K562 (cell line): Measurements from ENCODE around the gene MAGI1. TPM values are rescaled to one million over a fixed set of nuclear protein-coding genes. Genes with fewer than 3 reads are reported as not detected.

Experiments
- ATAC-seq: fragments of 200-7000 bp; cut with Tn5 transposase; 3 replicates; pipeline ENCODE4 v1.9.1; 2020; ENCODE audit warnings: moderate library complexity
- BruUV-seq: library from RNA; stranded (reverse); fragments of 400-500 nt; replicated peaks from 2 replicates; lab custom pipeline; 2021; lab: Mats Ljungman, UMichigan
- CTCF ChIA-PET: fragments of 300-600 bp; formaldehyde crosslinking; extraction: SDS; loops from one replicate; lab custom pipeline; 2021; ENCODE audit warnings: low intra/inter-chr PET ratio; lab: Yijun Ruan, JAX
- POLR2A ChIA-PET: fragments of 300-600, 350-650 bp; sonication (Branson Sonifier 250); formaldehyde crosslinking; extraction: SDS; loops from one replicate; lab custom pipeline; 2021; ENCODE audit warnings: antibody characterized with exemption, inconsistent platforms; lab: Yijun Ruan, JAX
- DNase-seq, 4 experiments: peaks; one replicate each; pipeline versions ENCODE4 v3.0.0 to v3.0.0-alpha.2; 2011 to 2018; ENCODE audit warnings: low spot score in 3 of 4, mixed read lengths in 3 of 4; ENCODE audit errors: extremely low read depth in 1 of 4
- FAIRE-seq: peaks from 2 replicates; lab custom pipeline; 2011; peaks lifted over from hg19 to GRCh38; lab: Jason Lieb, UNC
- H2AFZ ChIP-seq: 2 replicates; pipeline ENCODE4 v1.6.0; 2011; ENCODE audit warnings: low read depth, low read length, control low read depth, inconsistent platforms
- H3K27ac ChIP-seq: fragments of 200-600 bp; 3 replicates; pipeline ENCODE4 v1.8.0; 2011; ENCODE audit warnings: low read depth, mild to moderate bottlenecking, control low read depth, inconsistent platforms, low read length, moderate library complexity, mixed read lengths; ENCODE audit errors: extremely low read depth
- H3K27me3 ChIP-seq, 2 experiments: fragments of 300-600 bp in 1 of 2; 2 replicates in 1 of 2; 3 replicates in 1 of 2; pipeline versions ENCODE4 v1.6.0 to v1.8.0; 2011; ENCODE audit warnings: inconsistent platforms in 2 of 2, low read length in 2 of 2, mild to moderate bottlenecking in 1 of 2, mixed read lengths in 1 of 2, moderate library complexity in 1 of 2; ENCODE audit not compliant: control insufficient read depth in 2 of 2, insufficient read depth in 2 of 2
- H3K36me3 ChIP-seq: fragments of 300-600 bp; 3 replicates; pipeline ENCODE4 v1.8.0; 2011; ENCODE audit warnings: mild to moderate bottlenecking, low read length, inconsistent platforms; ENCODE audit not compliant: control insufficient read depth, insufficient read depth
- H3K4me1 ChIP-seq, 2 experiments: fragments of 200-600 bp in 1 of 2; replicated peaks in 1 of 2; 2 replicates in 1 of 2; 3 replicates in 1 of 2; pipeline versions ENCODE4 v1.5.1 to v1.8.0; 2011; ENCODE audit warnings: inconsistent platforms in 2 of 2, low read length in 2 of 2, mild to moderate bottlenecking in 1 of 2, mixed read lengths in 1 of 2, moderate library complexity in 1 of 2; ENCODE audit not compliant: control insufficient read depth in 2 of 2, insufficient read depth in 2 of 2
- H3K4me2 ChIP-seq: 2 replicates; pipeline ENCODE4 v1.6.1; 2011; ENCODE audit warnings: low read length, control low read depth, inconsistent platforms, mixed read lengths; ENCODE audit not compliant: insufficient read depth
- H3K4me3 ChIP-seq: fragments of 200-600 bp; sonication (generic), shearing (Covaris generic); 2 replicates; pipeline ENCODE4 v1.5.1; 2016; ENCODE audit warnings: control low read depth, inconsistent platforms
- H3K79me2 ChIP-seq: fragments of 200-600 bp; 3 replicates; pipeline ENCODE4 v1.8.0; 2011; ENCODE audit warnings: low read length, inconsistent platforms; ENCODE audit not compliant: control insufficient read depth, insufficient read depth
- H3K9ac ChIP-seq, 2 experiments: 2 replicates each; pipeline versions ENCODE4 v1.6.0 to v1.6.1; 2011; ENCODE audit warnings: low read depth in 2 of 2, low read length in 2 of 2, control low read depth in 1 of 2, inconsistent platforms in 1 of 2, mild to moderate bottlenecking in 1 of 2, mixed read lengths in 1 of 2; ENCODE audit not compliant: insufficient read depth in 1 of 2
- H3K9me1 ChIP-seq: one replicate; pipeline ENCODE4 v1.6.0; 2011; ENCODE audit warnings: inconsistent platforms, mild to moderate bottlenecking, low read length, moderate library complexity; ENCODE audit not compliant: control insufficient read depth, insufficient read depth
- H3K9me3 ChIP-seq: replicated peaks from 2 replicates; pipeline ENCODE4 v1.5.1; 2011; ENCODE audit warnings: low read depth, low read length, inconsistent platforms; ENCODE audit not compliant: control insufficient read depth, insufficient read depth
- H4K20me1 ChIP-seq: replicated peaks from 2 replicates; pipeline ENCODE4 v1.6.1; 2011; ENCODE audit warnings: low read length, inconsistent platforms, mixed read lengths; ENCODE audit not compliant: control insufficient read depth, insufficient read depth
- ETS1 ChIP-seq: conservative IDR thresholded peaks from 2 replicates; pipeline ENCODE4 v1.6.1; 2011; ENCODE audit warnings: low read depth, mild to moderate bottlenecking, low read length; ENCODE audit not compliant: control insufficient read depth
- GATA2 ChIP-seq: sonication (generic); formaldehyde crosslinking; IDR thresholded peaks from 2 replicates; pipeline ENCODE4 v1.4.0; 2020; ENCODE audit warnings: mild to moderate bottlenecking, missing genetic modification reagents
- MEIS2 ChIP-seq: fragments of 450-650 bp; IDR thresholded peaks from 2 replicates; pipeline ENCODE4 v1.6.1; 2014; ENCODE audit warnings: mild to moderate bottlenecking; ENCODE audit not compliant: partially characterized antibody
- PATZ1 ChIP-seq: fragments of 250-450 bp; sonication (Bioruptor Pico); IDR thresholded peaks from 2 replicates; pipeline ENCODE4 v1.5.0; 2020; ENCODE audit warnings: mild to moderate bottlenecking, borderline replicate concordance
- TAF1 ChIP-seq: IDR thresholded peaks from 2 replicates; pipeline ENCODE4 v1.6.1; 2011; ENCODE audit warnings: mild to moderate bottlenecking, low read length, moderate library complexity; ENCODE audit not compliant: insufficient read depth, control insufficient read depth, severe bottlenecking; ENCODE audit errors: extremely low read depth
- TAF7 ChIP-seq: fragments of 450-650 bp; IDR thresholded peaks from 2 replicates; pipeline ENCODE4 v1.6.1; 2016; ENCODE audit warnings: missing genetic modification characterization, missing compliant biosample characterization
- ZNF12 ChIP-seq: sonication (generic); formaldehyde crosslinking; IDR thresholded peaks from 2 replicates; pipeline ENCODE4 v1.4.0; 2020; ENCODE audit warnings: mild to moderate bottlenecking, missing genetic modification reagents
- ZNF124 ChIP-seq: sonication (generic); formaldehyde crosslinking; IDR thresholded peaks from 2 replicates; pipeline ENCODE4 v1.8.1; 2022; ENCODE audit warnings: missing genetic modification reagents
- ZNF408 ChIP-seq: fragments of 250-450 bp; sonication (Bioruptor Pico); IDR thresholded peaks from 2 replicates; pipeline ENCODE4 v1.4.0; 2020; ENCODE audit warnings: low read depth, mild to moderate bottlenecking, moderate library complexity
- ZNF695 ChIP-seq: fragments of 450-650 bp; formaldehyde crosslinking; IDR thresholded peaks from 2 replicates; pipeline ENCODE4 v1.4.0; 2020; ENCODE audit warnings: mild to moderate bottlenecking, moderate library complexity
- WGBS: fragments of 100-300 bp; shearing (Covaris generic); methylation state at CpG from one replicate; pipeline ENCODE4 v1.1.6; 2016; ENCODE audit warnings: low coverage, mixed read lengths; ENCODE audit not compliant: insufficient coverage; ENCODE audit errors: missing lambda C conversion rate; 5-methylcytosine and 5-hydroxymethylcytosine counted together
- in situ Hi-C: fragments of 300-500 bp; cut with MboI; formaldehyde crosslinking; loops from 4 replicates; pipeline ENCODE4 v1.15.0; 2018; ENCODE audit warnings: inconsistent platforms, mixed read lengths
- intact Hi-C: fragments of 100-400 bp; cut with micrococcal nuclease; formaldehyde crosslinking; loops from 2 replicates; pipeline ENCODE4 v1.14.2; 2022
- polyA plus RNA-seq, 8 experiments: library from polyadenylated mRNA; depleted of rRNA in 4 of 8; stranded (reverse) in 5 of 8; unstranded in 3 of 8; fragments of >200 nt; fragmentation: Nextera tagmentation in 2 of 8; fragmentation: Illumina TruSeq in 1 of 8; extraction: Ambion mirVana in 2 of 8; extraction: Trizol in 1 of 8; gene quantifications; 2 replicates each; pipeline versions ENCODE4 v1.2.1 to v1.2.3, GENCODE V29; 2011 to 2014; ENCODE audit warnings: inconsistent platforms in 1 of 8, missing spikeins in 1 of 8
- total RNA-seq, 7 experiments: library from RNA; depleted of rRNA in 6 of 7; stranded (reverse); fragments of >200 nt in 6 of 7; fragmentation: Illumina TruSeq in 2 of 7; extraction: Trizol in 2 of 7; gene quantifications; 2 replicates each; pipeline versions ENCODE4 v1.2.1 to v1.2.3, GENCODE V29; 2011 to 2021; ENCODE audit warnings: low replicate concordance in 1 of 7
- TF ChIP-seq, protein P1 (sequence below): IDR thresholded peaks from 2 replicates; pipeline ENCODE4 v1.6.1; 2016; ENCODE audit warnings: missing genetic modification characterization, missing compliant biosample characterization

Gene MAGI1
- total and polyA plus RNA-seq, 9 of the 15 experiments (the other 6 are each of a cell fraction or from before 2014, with no cell fraction given): 7.8 to 59.4 (median 43.2) TPM

- ATAC-seq (no peak), FAIRE-seq (no peak)
- Histone ChIP-seq H4K20me1 (no peaks in the 10 kb centered on the region), H3K9me1 (no peaks in the 10 kb centered on the region), H3K9me3 (no peaks in the 10 kb centered on the region), H3K4me2 (no peak overlapping the region), H3K4me1 (no peaks in the 10 kb centered on the region), H3K9ac (no peak overlapping the region), H3K36me3 (no peaks in the 10 kb centered on the region), H2AFZ (no peak overlapping the region), H3K79me2 (no peaks in the 10 kb centered on the region), H3K4me3 (no peak overlapping the region), H3K27ac (no peak overlapping the region)
- CTCF ChIA-PET: no interaction called here
- in situ Hi-C loops (no loop called here), intact Hi-C loops (no loop called here)
- WGBS: 0% methylated on average over 2 of the region's 2 CpGs
- POLR2A ChIA-PET: no interaction called here
- no TSS peak for BruUV-seq
- no peak for TF ChIP-seq ZNF124
- TF ChIP-seq PATZ1 (CRISPR knock-in tag): no peak
- no peak for TF ChIP-seq ZNF408 (CRISPR knock-in tag)
- TF ChIP-seq, all 486 proteins: peak for 0
- H3K27me3 ChIP-seq: peaks cover 0 to 10% of the 10 kb centered on the region in 2 experiments; a peak in 2 of 5 replicates
- DNase-seq: no peak
Measured at GRCh38 chr3:66014056-66014455, 24.7 kb downstream of the MAGI1 start.

DNA sequence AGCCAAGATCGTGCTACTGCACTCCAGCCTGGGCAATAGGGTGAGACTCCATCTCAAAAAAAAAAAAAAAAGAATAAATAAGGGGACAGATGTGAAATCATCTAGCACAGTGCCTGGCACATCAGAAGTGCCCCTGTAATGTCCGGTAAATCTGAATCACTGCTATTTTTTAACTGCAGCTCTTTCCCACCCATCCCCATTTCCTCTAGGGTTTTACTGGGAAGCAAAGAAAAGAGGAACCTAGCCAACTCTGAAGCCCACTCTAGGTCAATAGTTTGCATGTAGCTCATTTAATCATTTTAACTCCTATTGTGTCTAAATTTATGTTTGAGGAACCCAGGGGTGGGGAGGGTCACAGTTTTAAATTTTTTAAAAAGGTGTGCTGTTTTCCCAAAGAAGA lies 26.0 kb downstream of the MAGI1 start:
- no peak for FAIRE-seq
- H3K4me3 ChIP-seq: no peak overlapping the region
- CTCF ChIA-PET: no interaction called here
- no peaks in the 10 kb centered on the region for H4K20me1 ChIP-seq
- no peaks in the 10 kb centered on the region for H3K4me1 ChIP-seq
- no peaks in the 10 kb centered on the region for H3K36me3 ChIP-seq
- no peak overlapping the region for H3K4me2 ChIP-seq
- 0% methylated on average over 2 of the region's 2 CpGs for WGBS
- H3K27me3 ChIP-seq: peaks cover 0 to 10% of the 10 kb centered on the region in 2 experiments; a peak in 2 of 5 replicates
- H3K9me1 ChIP-seq: no peaks in the 10 kb centered on the region
- no peaks in the 10 kb centered on the region for H3K9me3 ChIP-seq
- H3K79me2 ChIP-seq: no peaks in the 10 kb centered on the region
- H3K27ac ChIP-seq: no peak overlapping the region
- BruUV-seq: no TSS peak
- no peak for DNase-seq
- ATAC-seq: no peak
- intact Hi-C loops: no loop called here
- H2AFZ ChIP-seq: no peak overlapping the region
- no peak overlapping the region for H3K9ac ChIP-seq
- POLR2A ChIA-PET: no interaction called here
- in situ Hi-C loops: no loop called here
- TF ChIP-seq ZNF695 (CRISPR knock-in tag) (no peak), ZNF12 (no peak), TAF7 (tag) (no peak), GATA2 (CRISPR knock-in tag) (no peak), MEIS2 (no peak), TAF1 (no peak), ETS1 (no peak)
- TF ChIP-seq, protein P1, sequence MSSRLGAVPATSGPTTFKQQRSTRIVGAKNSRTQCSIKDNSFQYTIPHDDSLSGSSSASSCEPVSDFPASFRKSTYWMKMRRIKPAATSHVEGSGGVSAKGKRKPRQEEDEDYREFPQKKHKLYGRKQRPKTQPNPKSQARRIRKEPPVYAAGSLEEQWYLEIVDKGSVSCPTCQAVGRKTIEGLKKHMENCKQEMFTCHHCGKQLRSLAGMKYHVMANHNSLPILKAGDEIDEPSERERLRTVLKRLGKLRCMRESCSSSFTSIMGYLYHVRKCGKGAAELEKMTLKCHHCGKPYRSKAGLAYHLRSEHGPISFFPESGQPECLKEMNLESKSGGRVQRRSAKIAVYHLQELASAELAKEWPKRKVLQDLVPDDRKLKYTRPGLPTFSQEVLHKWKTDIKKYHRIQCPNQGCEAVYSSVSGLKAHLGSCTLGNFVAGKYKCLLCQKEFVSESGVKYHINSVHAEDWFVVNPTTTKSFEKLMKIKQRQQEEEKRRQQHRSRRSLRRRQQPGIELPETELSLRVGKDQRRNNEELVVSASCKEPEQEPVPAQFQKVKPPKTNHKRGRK (tag): no peak
